HepG2 (cell line): ENCODE data around the gene ZNF189. TPM values are rescaled to one million over a fixed set of nuclear protein-coding genes. Genes with fewer than 3 reads are reported as not detected.

Experiments used
- ATAC-seq: fragments of 200-7000 bp; cut with Tn5 transposase; 3 replicates; pipeline ENCODE4 v1.9.1; 2020; ENCODE audit warnings: mild to moderate bottlenecking, moderate library complexity
- BruUV-seq: library from RNA; stranded (reverse); fragments of 400-500 nt; replicated peaks from 2 replicates; lab custom pipeline; 2021; lab: Mats Ljungman, UMichigan
- CTCF ChIA-PET: fragments of 300-600 bp; formaldehyde crosslinking; extraction: SDS; loops from one replicate; lab custom pipeline; 2021; ENCODE audit warnings: low total read pairs, inconsistent platforms, low intra/inter-chr PET ratio; lab: Yijun Ruan, JAX
- POLR2A ChIA-PET: fragments of 350-600 bp; sonication (Branson Sonifier 250); formaldehyde crosslinking; loops from one replicate; lab custom pipeline; 2020; ENCODE audit warnings: antibody characterized with exemption, inconsistent platforms; lab: Yijun Ruan, JAX
- DNase-seq: peaks from one replicate; pipeline ENCODE4 v3.0.0-alpha.2; 2015; ENCODE audit warnings: low spot score
- FAIRE-seq: peaks from 3 replicates; lab custom pipeline; 2011; peaks lifted over from hg19 to GRCh38; lab: Jason Lieb, UNC
- H2AFZ ChIP-seq: one replicate; pipeline ENCODE4 v1.6.1; 2011; ENCODE audit warnings: low read length, inconsistent platforms
- H3K27ac ChIP-seq: fragments of 300-600 bp; 3 replicates; pipeline ENCODE4 v1.8.0; 2011; ENCODE audit warnings: mixed run types, mild to moderate bottlenecking, mixed read lengths, low read length, inconsistent platforms; ENCODE audit not compliant: insufficient read depth; ENCODE audit errors: extremely low read length
- H3K27me3 ChIP-seq, 2 experiments: fragments of 200-600 bp in 1 of 2; 2 replicates in 1 of 2; 3 replicates in 1 of 2; pipeline versions ENCODE4 v1.6.0 to v1.8.0; 2011; ENCODE audit warnings: low read length in 2 of 2, mild to moderate bottlenecking in 2 of 2, moderate library complexity in 2 of 2, inconsistent platforms in 1 of 2; ENCODE audit not compliant: insufficient read depth in 2 of 2, control insufficient read depth in 1 of 2
- H3K36me3 ChIP-seq, 2 experiments: fragments of 200-600 bp in 1 of 2; replicated peaks in 1 of 2; 2 replicates in 1 of 2; 3 replicates in 1 of 2; pipeline versions ENCODE4 v1.5.1 to v1.8.0; 2011; ENCODE audit warnings: low read length in 2 of 2, inconsistent platforms in 1 of 2; ENCODE audit not compliant: insufficient read depth in 2 of 2, control insufficient read depth in 1 of 2
- H3K4me1 ChIP-seq: 2 replicates; pipeline ENCODE4 v1.5.1; 2012; ENCODE audit warnings: low read length, inconsistent platforms; ENCODE audit not compliant: insufficient read depth
- H3K4me2 ChIP-seq: 2 replicates; pipeline ENCODE4 v1.6.0; 2011; ENCODE audit warnings: low read depth, low read length, inconsistent platforms
- H3K4me3 ChIP-seq, 3 experiments: fragments of 200-600 bp in 1 of 3; sonication (generic), shearing (Covaris generic) in 1 of 3; replicated peaks in 1 of 3; 2 replicates each; pipeline ENCODE4 v1.5.1; 2011 to 2016; ENCODE audit warnings: low read length in 3 of 3, inconsistent platforms in 2 of 3, low read depth in 2 of 3, mild to moderate bottlenecking in 2 of 3, control low read depth in 1 of 3, mixed read lengths in 1 of 3; ENCODE audit not compliant: insufficient read depth in 1 of 3
- H3K79me2 ChIP-seq: one replicate; pipeline ENCODE4 v1.6.1; 2011; ENCODE audit warnings: low read length, inconsistent platforms; ENCODE audit not compliant: insufficient read depth
- H3K9ac ChIP-seq: 2 replicates; pipeline ENCODE4 v1.6.0; 2011; ENCODE audit warnings: mild to moderate bottlenecking, low read depth, low read length, inconsistent platforms; ENCODE audit not compliant: insufficient read depth
- H3K9me3 ChIP-seq: 2 replicates; pipeline ENCODE4 v1.5.1; 2012; ENCODE audit warnings: mild to moderate bottlenecking, low read length
- H4K20me1 ChIP-seq: 2 replicates; pipeline ENCODE4 v1.6.0; 2011; ENCODE audit warnings: inconsistent platforms, mild to moderate bottlenecking, low read length, moderate library complexity; ENCODE audit not compliant: insufficient read depth
- CAMTA2 ChIP-seq: sonication (generic); formaldehyde crosslinking; IDR thresholded peaks from 2 replicates; pipeline ENCODE4 v1.4.0; 2020; ENCODE audit warnings: mild to moderate bottlenecking, missing genetic modification reagents, borderline replicate concordance
- GFI1 ChIP-seq: sonication (generic); formaldehyde crosslinking; IDR thresholded peaks from 2 replicates; pipeline ENCODE4 v1.5.0; 2020; ENCODE audit warnings: missing genetic modification reagents, mild to moderate bottlenecking, borderline replicate concordance
- HNRNPK ChIP-seq: fragments of 200-400 bp; formaldehyde crosslinking; IDR thresholded peaks from 2 replicates; pipeline ENCODE4 v1.6.1; 2018; ENCODE audit warnings: low read length, low read depth, moderate library complexity, mild to moderate bottlenecking; ENCODE audit not compliant: poor library complexity, severe bottlenecking
- JDP2 ChIP-seq: sonication (generic); formaldehyde crosslinking; IDR thresholded peaks from 2 replicates; pipeline ENCODE4 v1.8.1; 2022; ENCODE audit warnings: missing genetic modification reagents, borderline replicate concordance
- MAF1 ChIP-seq: sonication (generic); formaldehyde crosslinking; IDR thresholded peaks from 2 replicates; pipeline ENCODE4 v1.5.0; 2020; ENCODE audit warnings: missing genetic modification reagents, borderline replicate concordance
- MLLT10 ChIP-seq: sonication (generic); formaldehyde crosslinking; IDR thresholded peaks from 2 replicates; pipeline ENCODE4 v1.4.0; 2020; ENCODE audit warnings: missing genetic modification reagents
- NR1H2 ChIP-seq: sonication (generic); formaldehyde crosslinking; IDR thresholded peaks from 2 replicates; pipeline ENCODE4 v1.8.1; 2022; ENCODE audit warnings: low read depth, missing genetic modification reagents, borderline replicate concordance
- RARA ChIP-seq: IDR thresholded peaks from 2 replicates; pipeline ENCODE4 v1.6.1; 2016; ENCODE audit warnings: missing genetic modification reagents, missing compliant biosample characterization
- ZFP1 ChIP-seq: IDR thresholded peaks from 2 replicates; pipeline ENCODE4 v1.6.1; 2016
- ZNF83 ChIP-seq: sonication (generic); formaldehyde crosslinking; IDR thresholded peaks from 2 replicates; pipeline ENCODE4 v1.4.0; 2020; ENCODE audit warnings: missing genetic modification reagents, mild to moderate bottlenecking, borderline replicate concordance
- WGBS: methylation state at CpG from one replicate; pipeline ENCODE4 v1.1.6; 2017; ENCODE audit warnings: low lambda C conversion rate; 5-methylcytosine and 5-hydroxymethylcytosine counted together
- in situ Hi-C: cut with HindIII; loops from 2 replicates; pipeline ENCODE4 v1.10.0; 2017; ENCODE audit warnings: low pct_unique_long_range_greater_than_20kb; ENCODE audit not compliant: extremely low pct_ligation_motif_present
- intact Hi-C: fragments of 100-400 bp; cut with micrococcal nuclease; formaldehyde crosslinking; loops from one replicate; pipeline ENCODE4 v1.10.0; 2022; ENCODE audit not compliant: unreplicated experiment
- polyA plus RNA-seq, 8 experiments: library from polyadenylated mRNA; depleted of rRNA in 3 of 8; stranded (reverse) in 7 of 8; unstranded in 1 of 8; fragments of >200 nt; fragmentation: Illumina TruSeq in 4 of 8; extraction: Trizol in 4 of 8; gene quantifications; 2 replicates each; pipeline versions ENCODE4 v1.2.1 to v1.2.3, GENCODE V29; 2011 to 2016; ENCODE audit warnings: low read depth in 4 of 8, missing spikeins in 1 of 8, mixed read lengths in 1 of 8; ENCODE audit not compliant: insufficient read depth in 1 of 8
- total RNA-seq, 5 experiments: library from RNA; depleted of rRNA; stranded (reverse); fragments of >200 nt; fragmentation: Illumina TruSeq; extraction: Trizol; gene quantifications; 2 replicates each; pipeline ENCODE4 v1.2.3, GENCODE V29; 2016; ENCODE audit warnings: low read depth in 1 of 5

ZNF189 gene
- total and polyA plus RNA-seq, 2 of the 13 experiments (the other 11 are each of a cell fraction or from before 2014, with no cell fraction given), result 8.4 to 50.0 TPM

DNA sequence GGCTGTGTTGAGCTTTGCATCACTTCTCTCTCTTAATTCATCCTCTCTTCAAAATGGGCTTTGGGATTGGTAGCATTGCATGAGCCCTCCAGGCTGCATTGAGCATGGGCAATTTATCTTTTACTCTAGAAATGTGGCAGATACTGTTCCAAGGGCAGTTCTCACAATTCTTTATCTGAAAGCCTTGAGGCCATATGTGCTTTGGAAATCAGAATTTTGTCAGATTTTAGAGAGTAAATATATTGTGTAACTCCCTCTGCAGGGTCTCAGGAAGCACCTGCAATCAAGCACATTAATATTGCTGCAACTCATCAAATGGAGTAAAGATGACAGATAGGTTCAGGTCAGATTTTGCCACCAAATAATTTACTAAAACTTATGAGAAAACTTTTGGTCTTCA, 19.3 kb downstream of the ZNF189 start (continued):
- TF ChIP-seq MAF1 (CRISPR knock-in tag), result no peak
- no peak for TF ChIP-seq ZFP1 (CRISPR knock-in tag)
- no peak for TF ChIP-seq NR1H2 (CRISPR knock-in tag)
- no peak for TF ChIP-seq CAMTA2
- no peak for TF ChIP-seq RARA
- TF ChIP-seq GFI1 (CRISPR knock-in tag), result peak; percentile 78
- no peak for TF ChIP-seq ZNF83 (CRISPR knock-in tag)
- no peak for TF ChIP-seq MLLT10 (CRISPR knock-in tag)

DNA sequence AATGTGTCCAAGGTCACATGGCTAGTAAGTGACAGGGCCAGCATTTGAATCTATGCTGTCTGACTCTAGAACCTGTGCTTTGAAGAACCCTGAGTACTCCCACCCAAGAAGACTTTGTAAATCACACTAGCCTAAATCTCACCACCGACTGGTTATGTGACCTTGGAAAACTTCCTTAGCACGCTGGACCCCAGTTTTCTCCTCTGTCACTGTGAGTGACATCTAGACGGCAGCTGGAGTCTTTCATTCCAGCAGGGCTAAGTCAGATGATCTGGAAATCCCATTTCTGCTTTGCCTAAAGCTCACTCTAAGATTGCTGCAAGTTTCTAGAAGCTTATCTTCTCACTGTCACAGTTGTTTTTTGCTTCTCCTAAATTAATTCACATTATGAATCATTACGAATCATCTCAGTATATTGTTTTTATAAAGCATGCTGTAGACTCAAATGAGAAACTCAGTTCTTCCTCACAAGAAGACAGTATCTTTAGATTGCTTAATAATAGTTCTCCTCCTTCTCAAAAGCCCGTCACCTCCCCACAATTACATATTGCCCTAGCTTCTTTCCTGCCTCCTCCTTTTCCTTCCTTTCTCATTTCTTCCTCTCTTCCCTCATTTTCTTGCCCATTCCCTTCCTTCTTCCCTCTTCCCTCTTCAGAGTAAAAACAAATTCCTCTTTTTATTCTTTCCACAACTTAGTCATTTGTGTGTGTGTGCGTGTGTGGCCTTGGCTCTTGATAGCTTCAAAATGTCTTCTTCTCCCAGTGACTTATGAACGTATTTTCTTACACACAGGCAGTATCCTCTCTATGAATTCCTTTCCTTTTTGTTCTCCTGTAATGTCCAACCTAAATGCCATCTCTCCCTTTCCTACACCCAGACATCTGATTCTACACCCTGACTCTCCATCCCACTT, 20.1 kb downstream of the ZNF189 start:
- H3K4me3 ChIP-seq, result no peak overlapping the region
- H3K4me2 ChIP-seq, result no peak overlapping the region
- POLR2A ChIA-PET, result interaction anchor here (1.7 to 3.2 kb wide), 2 partner anchors 10 to 20 kb away, joined by 7 to 11 read pairs; partner anchors contain the start of genes MRPL50 and ZNF189
- peaks cover 74% of the 10 kb centered on the region for H3K4me1 ChIP-seq
- DNase-seq, result no peak
- WGBS, result 83% methylated on average over 7 of the region's 7 CpGs
- no peaks in the 10 kb centered on the region for H4K20me1 ChIP-seq
- intact Hi-C loops, result no loop called here
- H3K36me3 ChIP-seq, result no peaks in the 10 kb centered on the region
- TF ChIP-seq JDP2 (CRISPR knock-in tag) (no peak), HNRNPK (peak; percentile 37)
- no peak; the same call in 2 of the 3 replicates for ATAC-seq
- H2AFZ ChIP-seq, result no peak overlapping the region
- H3K27me3 ChIP-seq, result no peaks in the 10 kb centered on the region
- peaks cover under 1% of the 10 kb centered on the region for H3K79me2 ChIP-seq
- in situ Hi-C loops, result no loop called here
- no peak overlapping the region for H3K27ac ChIP-seq
- H3K9me3 ChIP-seq, result no peaks in the 10 kb centered on the region
- no peak for FAIRE-seq
- CTCF ChIA-PET, result no interaction called here
- BruUV-seq, result no TSS peak
- H3K9ac ChIP-seq, result no peak overlapping the region
